ENCODE data around the gene SOX5.
"Not testable (repeated sequence)": the region's sequence is repeated elsewhere in the genome, so short reads cannot be mapped to it uniquely, and the experiment has no call there.

Gene SOX5

GRCh38 chr12:23830210-23830609 lies 119.3 kb downstream of the SOX5 start:
- no peak for DNase-seq

GRCh38 chr12:23827353-23827752 lies 122.1 kb downstream of the SOX5 start:
- DNase-seq = no peak

GRCh38 chr12:23825124-23825523 lies 124.3 kb downstream of the SOX5 start:
- not testable (repeated sequence) for DNase-seq

DNA sequence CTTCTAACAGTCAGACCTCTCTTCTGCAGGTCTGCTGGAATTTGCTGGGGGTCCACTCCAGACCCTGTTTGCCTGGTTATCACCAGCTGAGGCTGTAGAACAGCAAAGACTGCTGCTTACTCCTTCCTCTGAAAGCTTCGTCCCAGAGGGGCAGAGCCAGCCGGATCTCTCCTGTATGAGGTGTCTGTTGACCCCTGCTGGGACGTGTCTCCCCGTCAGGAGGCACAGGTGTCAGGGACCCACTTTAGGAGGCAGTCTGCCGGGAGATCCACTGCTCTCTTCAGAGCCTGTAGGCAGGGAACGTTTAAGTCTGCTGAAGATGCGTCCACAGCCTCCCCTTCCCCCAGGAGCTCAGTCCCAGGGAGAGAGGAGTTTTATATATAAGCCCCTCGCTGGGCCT lies 125.1 kb downstream of the SOX5 start:
- no peak for DNase-seq

- not testable (repeated sequence) for DNase-seq
These were observed 126.6 kb downstream of the SOX5 start for GRCh38 chr12:23822883-23823282.

DNA sequence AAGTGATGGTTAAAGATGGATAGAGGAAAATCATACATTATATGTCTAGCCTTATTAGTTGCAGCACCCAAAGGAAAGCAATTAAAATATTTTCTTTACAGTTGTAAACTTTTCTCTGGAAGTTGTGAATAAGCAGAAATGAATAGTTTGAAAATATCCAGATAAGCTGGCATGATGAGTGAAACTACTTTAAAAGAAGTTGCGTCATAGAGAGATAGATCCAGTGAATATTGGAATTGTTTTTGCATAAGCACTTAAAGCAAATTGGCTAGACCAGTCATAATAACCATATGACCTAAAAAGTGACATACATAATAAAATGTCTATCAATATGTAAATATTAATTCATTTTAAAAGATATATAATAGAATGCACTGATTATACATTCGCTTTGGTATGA lies 132.1 kb downstream of the SOX5 start:
- DNase-seq = no peak

DNA sequence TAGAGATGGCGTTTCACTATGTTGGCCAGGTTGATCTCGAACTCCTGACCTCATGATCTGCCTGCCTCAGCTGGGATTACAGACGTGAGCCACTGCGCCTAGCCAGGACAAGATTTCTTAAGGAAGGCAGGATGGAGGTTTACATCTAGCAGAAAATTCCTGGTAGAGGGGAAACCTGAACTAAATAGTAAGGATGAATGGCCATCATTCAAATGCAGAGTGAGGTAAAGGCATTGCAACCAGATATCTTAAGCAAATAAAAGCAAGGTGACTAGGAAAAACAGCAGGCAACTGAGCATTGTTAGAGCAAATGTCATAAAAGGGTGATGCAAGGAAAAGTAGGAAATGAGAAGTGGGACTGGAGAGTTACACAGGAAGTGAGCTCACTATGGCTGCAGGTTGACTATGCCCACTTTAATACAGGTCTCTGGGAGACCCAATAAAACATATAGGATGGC lies 133.0 kb downstream of the SOX5 start:
- no peak for DNase-seq

DNA sequence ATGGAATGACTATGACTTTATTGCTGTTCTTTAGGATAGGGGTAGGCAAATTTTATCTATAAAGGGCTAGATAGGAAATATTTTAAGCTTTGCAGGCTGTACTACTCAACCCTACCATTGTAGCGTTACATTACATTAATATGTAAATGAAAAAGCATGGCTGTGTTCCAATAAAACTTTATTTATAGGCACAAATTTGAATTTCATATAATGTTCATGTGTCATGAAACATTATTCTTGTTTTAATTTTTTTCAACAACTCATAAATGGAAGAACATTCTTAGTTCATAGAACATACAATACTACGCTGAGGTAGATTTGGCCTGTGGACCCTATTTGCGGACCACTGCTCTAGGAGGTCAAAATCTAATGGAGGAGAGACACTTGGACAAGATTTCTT lies 133.7 kb downstream of the SOX5 start:
- DNase-seq = no peak

GRCh38 chr12:23813206-23813605 lies 136.3 kb downstream of the SOX5 start:
- DNase-seq = no peak

DNA sequence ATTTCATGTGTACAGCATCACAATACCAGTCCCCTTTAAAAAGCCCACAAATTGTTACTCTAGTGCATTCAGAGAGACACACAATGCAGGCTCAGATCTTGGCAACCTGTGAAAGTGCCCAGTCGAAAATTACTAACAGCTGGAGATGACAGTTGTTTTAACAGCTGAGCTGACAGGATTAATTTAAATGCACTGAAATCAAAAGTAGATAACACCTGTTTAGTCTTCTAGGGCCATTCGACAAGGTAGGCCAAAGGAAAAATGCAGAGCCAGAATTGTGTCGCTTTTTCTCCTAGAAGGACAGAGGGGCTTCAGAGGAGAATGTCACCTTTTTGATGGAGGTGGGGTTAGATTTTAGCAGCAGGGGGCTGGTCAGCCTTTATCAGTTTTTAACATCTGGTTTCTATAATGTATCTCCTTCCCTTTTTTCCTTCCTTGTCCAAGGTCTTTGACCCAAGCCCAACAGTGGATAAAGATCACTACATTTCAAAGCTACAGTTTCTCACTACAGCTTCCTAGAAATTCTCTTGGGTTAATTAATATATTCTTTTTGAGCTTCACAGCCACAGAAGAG lies 139.1 kb downstream of the SOX5 start:
- peak; percentile 32 for DNase-seq

- DNase-seq = no peak
These were observed 145.9 kb downstream of the SOX5 start for GRCh38 chr12:23803540-23803939.

DNA sequence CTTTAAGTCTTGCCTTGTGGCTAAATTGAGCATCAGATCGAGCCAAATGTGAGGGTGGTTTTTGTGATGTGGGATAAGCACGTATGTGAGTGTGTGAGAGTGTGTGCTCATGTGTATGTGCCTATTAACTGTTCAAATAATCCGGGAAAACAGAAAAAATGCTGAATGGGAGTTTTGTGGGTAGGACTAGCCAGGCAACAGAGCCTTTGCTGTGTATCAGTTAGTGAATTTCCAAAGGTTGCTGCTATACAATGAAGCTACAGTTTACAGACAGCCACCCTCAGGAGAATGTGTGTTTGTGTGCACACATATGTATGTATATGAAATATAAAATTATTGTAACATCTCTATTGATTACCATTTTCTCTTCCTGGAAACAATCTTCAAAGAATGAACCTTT lies 154.0 kb downstream of the SOX5 start:
- DNase-seq = no peak

DNA sequence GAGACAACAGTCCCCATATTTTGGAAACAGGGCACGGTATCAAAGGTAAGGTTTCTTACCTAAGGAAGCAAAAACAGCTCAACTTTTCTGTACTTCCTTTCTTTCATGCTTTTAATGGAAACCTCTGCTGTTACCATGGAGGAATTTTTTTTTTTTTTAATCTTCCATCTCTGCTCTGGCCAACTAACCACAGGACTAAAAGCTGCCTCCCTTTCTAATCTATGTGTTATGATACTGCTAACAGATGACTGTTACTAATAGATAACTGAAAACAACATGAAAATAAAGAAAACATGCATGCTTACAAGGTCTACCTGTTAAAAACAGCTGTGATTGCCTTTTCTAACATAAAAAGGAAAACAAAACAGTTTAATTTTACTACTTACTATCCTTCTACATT lies 168.4 kb downstream of the SOX5 start:
- no peak for DNase-seq

DNA sequence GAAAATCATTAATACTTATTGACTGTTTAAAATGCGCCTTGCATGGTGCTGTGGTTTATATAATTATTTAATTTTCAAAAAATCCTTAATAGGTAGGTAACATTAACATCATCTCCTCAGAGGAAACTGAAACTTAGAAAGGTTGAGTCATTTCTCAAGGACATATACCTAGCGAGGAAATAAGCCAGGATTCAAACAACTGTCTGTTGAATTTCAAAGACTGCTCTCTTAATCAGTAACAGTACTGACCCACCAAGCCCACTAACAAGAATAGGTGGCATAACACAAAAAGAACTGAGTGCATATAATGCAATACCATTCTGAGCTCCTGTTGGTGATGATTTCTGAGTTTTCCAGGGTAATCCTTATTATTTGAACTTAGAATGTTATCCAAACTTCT lies 174.3 kb downstream of the SOX5 start:
- no peak for DNase-seq

- DNase-seq = peak; percentile 83
These were observed 178.1 kb downstream of the SOX5 start for GRCh38 chr12:23771240-23771949.

DNA sequence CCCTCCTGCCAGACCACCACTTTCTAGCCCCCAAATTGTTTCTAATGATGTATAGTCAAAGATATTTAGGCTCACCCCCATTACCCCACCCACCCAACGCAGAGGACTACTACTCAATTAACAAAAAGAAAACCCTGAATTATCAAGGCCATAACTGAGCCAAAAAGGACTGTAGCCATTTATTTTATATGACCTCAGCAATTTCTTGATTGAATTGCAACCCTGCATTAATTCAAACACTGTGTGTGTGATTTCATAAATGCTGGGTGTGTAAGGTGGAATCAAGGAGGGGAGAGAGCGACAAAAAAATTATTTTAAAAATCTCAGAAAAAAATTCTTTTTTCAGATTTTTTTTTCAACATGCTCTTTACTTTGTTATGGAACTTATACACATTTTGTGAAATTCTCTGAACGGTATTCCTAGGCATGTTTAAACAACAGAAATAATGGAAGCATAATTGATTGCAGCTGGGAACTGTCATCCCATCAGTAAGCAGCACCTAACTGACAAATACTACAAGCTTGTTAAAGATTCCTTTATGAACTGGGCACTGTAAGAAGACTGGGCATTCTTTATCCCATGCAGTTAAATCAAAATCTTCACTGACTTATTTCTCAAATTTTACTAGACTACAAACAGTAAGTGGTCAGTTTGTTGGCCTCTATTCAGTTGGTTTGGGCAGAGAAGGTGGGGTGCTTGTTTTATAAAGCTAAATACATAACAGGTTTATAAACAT lies 179.1 kb downstream of the SOX5 start:
- DNase-seq = no peak

GRCh38 chr12:23767834-23768233 lies 181.6 kb downstream of the SOX5 start:
- no peak for DNase-seq

DNA sequence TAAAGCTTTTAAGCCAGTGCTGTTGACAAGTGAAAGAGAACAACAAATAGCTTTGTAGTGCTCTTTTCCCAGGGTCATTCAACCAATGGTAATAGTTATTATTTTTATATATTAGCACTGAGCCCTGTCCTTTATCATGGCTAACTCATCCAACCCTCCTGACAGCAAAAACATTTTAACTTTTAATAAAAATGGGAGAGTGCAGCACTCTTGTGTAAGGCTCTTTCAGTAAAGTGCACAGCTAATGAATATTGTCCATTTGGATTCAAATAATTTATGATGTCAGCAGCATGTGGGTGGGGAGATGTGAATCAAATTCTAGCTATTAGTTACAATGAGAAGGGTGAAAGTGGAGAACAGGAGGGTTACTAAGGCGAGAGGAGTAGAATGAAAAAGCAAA lies 185.7 kb downstream of the SOX5 start:
- DNase-seq = no peak

DNA sequence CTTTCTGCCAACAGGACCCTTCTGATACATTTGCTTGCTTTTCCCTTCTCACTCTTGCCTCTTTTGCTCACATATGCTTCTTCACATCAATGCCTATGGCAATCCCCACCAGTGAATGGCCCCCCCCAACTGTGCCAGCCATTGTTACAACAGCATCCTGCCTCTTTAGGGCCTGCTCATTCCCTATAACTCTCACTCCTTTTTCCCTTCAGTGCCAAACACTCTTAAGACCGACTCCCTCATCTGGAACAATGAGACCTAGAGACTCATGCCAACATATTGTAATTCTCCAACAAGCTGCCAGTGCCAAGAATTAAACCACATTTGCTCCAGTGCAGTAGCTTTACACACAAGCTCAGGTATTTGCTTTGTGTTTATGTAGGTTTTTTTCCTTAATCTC lies 189.0 kb downstream of the SOX5 start:
- peak; percentile 90 for DNase-seq

DNA sequence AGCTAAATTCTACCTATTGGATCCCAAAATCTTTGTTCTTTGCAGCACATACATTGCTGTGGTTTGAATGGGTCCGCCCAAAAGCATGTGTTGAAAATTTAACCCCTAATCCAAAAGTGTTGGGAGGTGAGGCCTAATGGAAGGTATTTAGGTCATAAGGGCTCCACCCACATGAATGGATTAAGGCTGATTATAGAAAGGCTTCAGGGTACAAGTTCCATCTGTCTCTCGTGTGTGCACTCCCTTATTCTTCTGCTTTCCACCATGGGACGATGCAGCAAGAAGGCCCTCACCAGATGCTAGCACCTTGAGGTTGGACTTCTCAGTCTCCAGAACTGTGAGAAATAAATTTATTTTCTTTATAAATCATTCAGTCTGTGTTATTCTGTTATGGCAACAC lies 190.9 kb downstream of the SOX5 start:
- DNase-seq = no peak

- DNase-seq = no peak
These were observed 191.9 kb downstream of the SOX5 start for GRCh38 chr12:23757541-23757962.

DNA sequence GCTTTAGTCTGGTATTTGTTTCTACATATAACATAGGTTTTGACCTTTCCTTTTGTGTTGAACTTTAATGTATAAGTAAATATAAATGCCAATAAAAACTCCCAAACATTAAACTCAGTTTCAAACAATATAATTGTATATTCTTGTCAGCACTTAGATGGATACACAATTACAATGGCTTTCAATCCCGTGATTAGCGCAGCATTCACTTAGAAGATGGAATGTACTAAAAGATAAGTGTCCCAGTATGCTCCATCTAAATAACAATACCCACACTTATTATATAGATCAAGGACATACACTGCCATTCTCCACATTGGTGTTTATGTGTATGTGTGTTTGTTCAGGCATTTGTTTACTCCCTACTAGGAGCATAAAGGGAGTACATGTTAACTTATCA lies 193.1 kb downstream of the SOX5 start:
- no peak for DNase-seq

- no peak for DNase-seq
These were observed 195.7 kb downstream of the SOX5 start for GRCh38 chr12:23753628-23754365.

GRCh38 chr12:23752245-23752644 lies 197.2 kb downstream of the SOX5 start:
- no peak for DNase-seq
